OCI-LY7 (cell line): Measurements from ENCODE around the gene TMEM54. TPM values are rescaled to one million over a fixed set of nuclear protein-coding genes. Genes with fewer than 3 reads are reported as not detected.

Experiments
- BruUV-seq: library from RNA; stranded (reverse); fragments of 400-500 nt; replicated peaks from 2 replicates; lab custom pipeline; 2021; lab: Mats Ljungman, UMichigan
- CTCF ChIA-PET: fragments of 300-600 bp; sonication (Branson Sonifier 250); formaldehyde crosslinking; loops from one replicate; lab custom pipeline; 2022; ENCODE audit warnings: antibody characterized with exemption; ENCODE audit not compliant: unreplicated experiment; lab: Charles Lee
- POLR2A ChIA-PET: fragments of 300-600 bp; sonication (Branson Sonifier 250); formaldehyde crosslinking; loops from one replicate; lab custom pipeline; 2022; ENCODE audit warnings: antibody characterized with exemption; lab: Charles Lee
- DNase-seq: peaks from one replicate; pipeline ENCODE4 v3.0.0-alpha.2; 2015; ENCODE audit warnings: low spot score
- H2AFZ ChIP-seq: fragments of 200-600 bp; sonication (generic), shearing (Covaris generic); 2 replicates; pipeline ENCODE4 v1.6.1; 2014; ENCODE audit warnings: mild to moderate bottlenecking, antibody characterized with exemption, low read length, moderate library complexity
- H3K27ac ChIP-seq: fragments of 200-600 bp; sonication (generic); 2 replicates; pipeline ENCODE4 v1.5.1; 2014; ENCODE audit warnings: mixed run types, low read depth, mild to moderate bottlenecking, moderate library complexity, low read length, inconsistent platforms; ENCODE audit not compliant: poor library complexity, severe bottlenecking
- H3K36me3 ChIP-seq: fragments of 200-600 bp; sonication (generic); 2 replicates; pipeline ENCODE4 v1.6.1; 2014; ENCODE audit warnings: mild to moderate bottlenecking, antibody characterized with exemption, low read length, moderate library complexity, mixed read lengths; ENCODE audit not compliant: insufficient read depth
- H3K4me1 ChIP-seq: fragments of 200-600 bp; sonication (generic); 2 replicates; pipeline ENCODE4 v1.5.1; 2014; ENCODE audit warnings: mild to moderate bottlenecking, low read length; ENCODE audit not compliant: insufficient read depth, poor library complexity, severe bottlenecking
- H3K4me2 ChIP-seq: fragments of 200-600 bp; sonication (generic); 2 replicates; pipeline ENCODE4 v1.6.1; 2014; ENCODE audit warnings: mild to moderate bottlenecking, low read length
- H3K4me3 ChIP-seq: fragments of 200-600 bp; sonication (generic); 2 replicates; pipeline ENCODE4 v1.5.1; 2014; ENCODE audit warnings: mild to moderate bottlenecking, low read depth, low read length; ENCODE audit not compliant: poor library complexity, severe bottlenecking
- H3K79me2 ChIP-seq: fragments of 200-600 bp; sonication (generic); 2 replicates; pipeline ENCODE4 v1.6.1; 2016; ENCODE audit warnings: low read depth, mild to moderate bottlenecking, low read length, moderate library complexity, mixed read lengths; ENCODE audit not compliant: insufficient read depth
- H3K9me2 ChIP-seq: fragments of 200-600 bp; sonication (generic); 2 replicates; pipeline ENCODE4 v1.6.1; 2016; ENCODE audit warnings: mild to moderate bottlenecking, low read length, mixed read lengths; ENCODE audit not compliant: insufficient read depth
- H3K9me3 ChIP-seq: fragments of 200-600 bp; sonication (generic); 2 replicates; pipeline ENCODE4 v1.6.1; 2014; ENCODE audit warnings: mild to moderate bottlenecking, mixed run types, low read length, mixed read lengths
- H4K20me1 ChIP-seq: fragments of 200-600 bp; sonication (generic); 2 replicates; pipeline ENCODE4 v1.6.1; 2014; ENCODE audit warnings: mild to moderate bottlenecking, antibody characterized with exemption, low read length, moderate library complexity, mixed read lengths; ENCODE audit not compliant: insufficient read depth
- CTCF ChIP-seq: fragments of 200-600 bp; sonication (generic); conservative IDR thresholded peaks from 2 replicates; pipeline ENCODE4 v1.5.1; 2014; ENCODE audit warnings: mild to moderate bottlenecking, antibody characterized with exemption, low read length, moderate library complexity, mixed read lengths
- EZH2phosphoT487 ChIP-seq: fragments of 200-600 bp; sonication (generic); IDR thresholded peaks from 2 replicates; pipeline ENCODE4 v1.6.1; 2018; ENCODE audit warnings: low read depth, borderline replicate concordance, mild to moderate bottlenecking, mixed run types, antibody characterized with exemption, low read length, moderate library complexity, mixed read lengths
- intact Hi-C: fragments of 100-400 bp; cut with micrococcal nuclease; formaldehyde crosslinking; loops from one replicate; pipeline ENCODE4 v1.10.0; 2022; ENCODE audit not compliant: unreplicated experiment
- total RNA-seq, 2 experiments: library from RNA; depleted of rRNA in 1 of 2; stranded (reverse); fragments of >200 nt in 1 of 2; shearing (Covaris generic) in 1 of 2; gene quantifications; 2 replicates each; pipeline ENCODE4 v1.2.3, GENCODE V29; 2014 to 2022

Gene TMEM54
- total RNA-seq, 2 experiments from 2014 or later = 0.93 to 3.1 TPM

DNA sequence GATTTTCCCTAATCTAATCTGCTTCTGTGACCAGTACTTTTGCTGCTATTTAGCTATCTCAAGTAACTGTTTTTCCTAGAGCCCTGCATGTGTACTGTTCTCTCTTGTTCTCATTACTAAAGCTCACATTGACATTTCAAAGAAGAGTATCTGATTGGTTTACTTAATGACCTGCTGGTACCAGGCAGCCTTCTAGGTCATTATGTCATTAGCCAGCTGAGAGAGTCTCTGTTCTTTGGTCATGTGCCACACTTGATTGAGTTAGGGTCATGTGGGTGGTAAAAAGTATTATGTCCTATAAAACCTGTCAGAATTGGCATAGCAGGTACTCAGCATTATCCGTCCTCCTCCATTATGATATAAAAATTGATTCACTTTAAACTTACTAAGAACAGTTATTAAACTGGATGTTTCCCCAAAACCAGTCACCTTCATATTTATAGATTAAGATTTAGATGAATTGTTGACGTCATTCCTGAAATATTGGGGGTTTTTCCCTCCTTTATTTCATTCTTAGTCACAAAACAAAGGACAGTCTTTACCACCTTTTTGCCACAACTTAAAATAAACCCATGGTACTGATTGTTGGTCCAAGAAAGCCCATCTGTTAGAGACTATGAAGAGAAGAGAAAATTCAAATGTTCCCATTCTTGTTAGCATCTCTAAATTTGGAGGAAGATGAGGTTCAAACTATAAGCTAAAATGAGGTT is 52.7 kb downstream of the TMEM54 start:
- H3K4me3 ChIP-seq = no peak overlapping the region
- intact Hi-C loops = no loop called here
- no peak for DNase-seq
- no TSS peak for BruUV-seq
- H3K9me2 ChIP-seq = no peaks in the 10 kb centered on the region
- H3K9me3 ChIP-seq = no peaks in the 10 kb centered on the region
- no peaks in the 10 kb centered on the region for H3K4me1 ChIP-seq
- no peak for TF ChIP-seq CTCF
- no peak for TF ChIP-seq EZH2phosphoT487
- H3K36me3 ChIP-seq = peaks cover 80% of the 10 kb centered on the region
- ChIA-PET POLR2A (interaction anchor here (0.6 to 1.8 kb wide), 3 partner anchors 13 to 20 kb away, joined by 3 to 4 read pairs (median 3); no protein-coding TSS in a partner anchor), CTCF (no interaction called here)
- no peak overlapping the region for H2AFZ ChIP-seq
- no peak overlapping the region for H3K4me2 ChIP-seq
- no peaks in the 10 kb centered on the region for H4K20me1 ChIP-seq
- H3K27ac ChIP-seq = no peak overlapping the region
- no peaks in the 10 kb centered on the region for H3K79me2 ChIP-seq

Other genes with a start within 250 kb of the TMEM54 start
- 0.09 TPM in 1 of 2 replicates, not detected in the other for gene SYNC, start 198.6 kb downstream of the TMEM54 start, total RNA-seq (2014; rRNA removed; shearing (Covaris generic))
- gene SYNC, start 198.6 kb downstream of the TMEM54 start, total RNA-seq (2022) = not detected in 2 replicates
- 276 and 282 TPM in 2 replicates for gene YARS1, start 84.0 kb downstream of the TMEM54 start, total RNA-seq (2014; rRNA removed; shearing (Covaris generic))
- gene YARS1, start 84.0 kb downstream of the TMEM54 start, total RNA-seq (2022) = 321 and 352 TPM in 2 replicates
- 72.1 and 91.8 TPM in 2 replicates for gene S100PBP, start 83.7 kb downstream of the TMEM54 start, total RNA-seq (2014; rRNA removed; shearing (Covaris generic))
- 135 and 136 TPM in 2 replicates for gene S100PBP, start 83.7 kb downstream of the TMEM54 start, total RNA-seq (2022)
- not detected in 2 replicates for gene FNDC5, start 30.5 kb downstream of the TMEM54 start, total RNA-seq (2014; rRNA removed; shearing (Covaris generic))
- gene FNDC5, start 30.5 kb downstream of the TMEM54 start, total RNA-seq (2022) = not detected in 2 replicates
- gene HPCA, start 14.9 kb downstream of the TMEM54 start, total RNA-seq (2014; rRNA removed; shearing (Covaris generic)) = 3.3 and 4.2 TPM in 2 replicates
- gene HPCA, start 14.9 kb downstream of the TMEM54 start, total RNA-seq (2022) = 0.36 and 1.2 TPM in 2 replicates
- 21.1 and 23.0 TPM in 2 replicates for gene RNF19B, start 63.4 kb upstream of the TMEM54 start, total RNA-seq (2014; rRNA removed; shearing (Covaris generic))
- gene RNF19B, start 63.4 kb upstream of the TMEM54 start, total RNA-seq (2022) = 33.6 and 36.8 TPM in 2 replicates
- 185 and 223 TPM in 2 replicates for gene AK2, start 135.5 kb upstream of the TMEM54 start, total RNA-seq (2014; rRNA removed; shearing (Covaris generic))
- gene AK2, start 135.5 kb upstream of the TMEM54 start, total RNA-seq (2022) = 256 and 298 TPM in 2 replicates
- gene AZIN2, start 179.8 kb upstream of the TMEM54 start, total RNA-seq (2014; rRNA removed; shearing (Covaris generic)) = 0.63 and 1.3 TPM in 2 replicates
- gene AZIN2, start 179.8 kb upstream of the TMEM54 start, total RNA-seq (2022) = 0.27 and 0.94 TPM in 2 replicates